GM18508 (cell line): ENCODE results near the gene EVPLL.
"Not testable (repeated sequence)": the region's sequence is repeated elsewhere in the genome, so short reads cannot be mapped to it uniquely, and the experiment has no call there.

Experiments
- ATAC-seq: cut with Tn5 transposase; IDR thresholded peaks from one replicate; pipeline ENCODE4 v1.9.1; 2021; ENCODE audit warnings: moderate number of reproducible peaks; ENCODE audit not compliant: insufficient read depth, unreplicated experiment

Gene EVPLL

GRCh38 chr17:18378614-18379013 lies 1.0 kb downstream of the EVPLL start:
- not testable (repeated sequence) for ATAC-seq

GRCh38 chr17:18379246-18380146 lies 1.9 kb downstream of the EVPLL start:
- no peak for ATAC-seq

- ATAC-seq, result no peak
Observed at GRCh38 chr17:18380471-18381157, 3.0 kb downstream of the EVPLL start.

GRCh38 chr17:18381158-18381952 lies 3.8 kb downstream of the EVPLL start:
- no peak for ATAC-seq

- no peak for ATAC-seq
Observed at GRCh38 chr17:18381953-18382245, 4.3 kb downstream of the EVPLL start.

- no peak for ATAC-seq
Observed at GRCh38 chr17:18382441-18383078, 5.0 kb downstream of the EVPLL start.

GRCh38 chr17:18383079-18383481 lies 5.5 kb downstream of the EVPLL start:
- ATAC-seq, result not testable (repeated sequence)

- ATAC-seq, result not testable (repeated sequence)
Observed at GRCh38 chr17:18384271-18384670, 6.7 kb downstream of the EVPLL start.

- not testable (repeated sequence) for ATAC-seq
Observed at GRCh38 chr17:18387583-18387982, 10.0 kb downstream of the EVPLL start.

- not testable (repeated sequence) for ATAC-seq
Observed at GRCh38 chr17:18388266-18388665, 10.7 kb downstream of the EVPLL start.

- not testable (repeated sequence) for ATAC-seq
Observed at GRCh38 chr17:18388728-18389127, 11.2 kb downstream of the EVPLL start.

GRCh38 chr17:18401872-18402590 lies 24.5 kb downstream of the EVPLL start:
- ATAC-seq, result not testable (repeated sequence)

GRCh38 chr17:18403166-18403565 lies 25.6 kb downstream of the EVPLL start:
- ATAC-seq, result not testable (repeated sequence)

- peak; percentile 63 for ATAC-seq
Observed at GRCh38 chr17:18403604-18404003, 26.0 kb downstream of the EVPLL start.

- ATAC-seq, result not testable (repeated sequence)
Observed at GRCh38 chr17:18408906-18409305, 31.3 kb downstream of the EVPLL start.

GRCh38 chr17:18409321-18409720 lies 31.7 kb downstream of the EVPLL start:
- not testable (repeated sequence) for ATAC-seq

- not testable (repeated sequence) for ATAC-seq
Observed at GRCh38 chr17:18410736-18411135, 33.2 kb downstream of the EVPLL start.

GRCh38 chr17:18411377-18411864 lies 33.8 kb downstream of the EVPLL start:
- ATAC-seq, result not testable (repeated sequence)

GRCh38 chr17:18412001-18412538 lies 34.5 kb downstream of the EVPLL start:
- not testable (repeated sequence) for ATAC-seq
